ENCODE measurements around the gene CTIF. TPM values are rescaled to one million over a fixed set of nuclear protein-coding genes. Genes with fewer than 3 reads are reported as not detected.
A peak's percentile ranks its signal among the peaks of the same experiment; 100 is the strongest.

CTIF gene
- total RNA-seq, 1 donor from 2014 or later = 12.6 TPM

DNA sequence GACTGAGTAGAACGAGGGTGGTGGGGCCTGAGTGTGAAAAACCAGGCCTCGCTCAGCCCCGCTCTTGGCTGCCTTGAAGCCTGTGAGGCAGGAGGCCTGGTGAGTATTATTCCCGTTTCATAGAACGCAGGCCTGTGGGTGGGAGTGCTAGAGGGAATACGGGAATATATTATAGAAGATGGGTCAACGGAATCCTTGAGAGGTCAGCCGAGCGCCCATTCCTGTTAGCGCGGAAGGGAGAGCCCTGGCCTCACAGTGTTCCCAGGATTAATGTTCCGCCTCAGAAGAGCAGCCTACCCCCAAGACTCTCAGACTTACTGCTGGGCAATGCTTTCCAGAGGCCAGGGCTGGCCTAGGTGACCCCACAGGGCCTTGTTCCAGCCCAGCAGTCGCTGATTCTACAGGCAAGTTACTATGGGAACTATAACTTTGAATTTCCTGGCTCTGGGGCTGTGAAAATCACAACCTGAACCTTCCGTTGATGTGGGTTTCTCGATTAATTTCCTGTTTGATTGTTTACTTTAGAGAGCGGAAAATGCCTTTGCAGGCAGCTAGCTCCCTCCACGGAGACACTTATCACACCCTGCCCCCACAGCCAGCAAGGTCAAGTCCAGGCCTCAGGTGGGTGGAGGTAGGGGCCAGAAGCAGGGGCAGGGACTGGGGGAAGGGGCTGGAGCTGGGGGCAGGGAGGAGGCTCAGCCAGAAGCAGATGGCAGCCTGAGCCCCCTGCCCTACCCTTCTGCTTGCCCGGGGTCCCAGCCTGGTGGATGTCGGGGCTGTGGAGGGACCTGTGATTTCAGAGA, 303.6 kb downstream of the CTIF start:
- DNase-seq (ENCODE audit: low read depth in 2 of 2) = peak; percentile 91 to 95

DNA sequence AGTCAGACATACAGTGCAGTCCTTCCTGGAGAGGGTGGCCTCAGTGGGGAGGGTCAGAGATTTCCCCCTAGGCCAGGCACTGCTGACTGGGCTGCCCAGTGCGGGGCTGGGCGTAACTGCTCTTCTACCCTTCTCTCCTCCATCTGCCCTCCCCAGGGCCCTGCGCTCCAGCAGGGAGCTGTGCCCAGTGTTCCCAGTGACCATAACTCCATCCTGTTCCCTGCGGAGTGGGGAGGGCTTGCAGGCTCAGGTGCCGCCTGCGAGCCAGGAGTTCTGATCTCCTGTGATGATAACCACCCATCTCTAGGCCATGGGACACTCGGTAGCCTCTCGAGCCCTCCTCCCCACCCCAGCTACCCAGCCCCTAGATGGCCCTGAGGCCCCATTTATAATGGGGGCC, 304.3 kb downstream of the CTIF start:
- DNase-seq (ENCODE audit: low read depth in 2 of 2) = no peak

DNA sequence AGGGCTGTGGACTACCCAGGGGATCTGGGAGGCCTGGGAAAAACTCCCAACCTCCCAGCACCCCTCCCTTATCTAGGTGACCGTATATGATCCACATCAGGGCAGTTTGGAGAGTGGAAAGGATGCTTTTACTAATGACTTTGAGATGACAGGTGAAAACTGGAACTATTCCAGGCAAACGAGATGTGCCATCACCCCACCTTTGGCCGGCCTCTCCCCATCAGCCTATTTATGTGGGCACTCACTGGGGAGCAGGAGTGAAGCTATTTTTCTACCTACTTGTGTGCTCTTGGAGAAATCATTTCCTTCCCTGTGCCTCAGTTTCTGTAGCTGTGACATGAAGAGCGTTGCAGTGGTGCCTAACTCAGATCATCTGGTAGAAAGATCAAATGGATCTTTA, 304.8 kb downstream of the CTIF start:
- no peak for DNase-seq (ENCODE audit: low read depth in 2 of 2)

GRCh38 chr18:48844271-48844670, 305.4 kb downstream of the CTIF start:
- no peak for DNase-seq (ENCODE audit: low read depth in 2 of 2)

GRCh38 chr18:48845174-48845573, 306.3 kb downstream of the CTIF start:
- no peak for DNase-seq (ENCODE audit: low read depth in 2 of 2)

- no peak for DNase-seq (ENCODE audit: low read depth in 2 of 2)
Measured at GRCh38 chr18:48846423-48846932, 307.6 kb downstream of the CTIF start.

GRCh38 chr18:48847807-48848486, 309.1 kb downstream of the CTIF start:
- DNase-seq (ENCODE audit: low read depth in 2 of 2) = no peak

DNA sequence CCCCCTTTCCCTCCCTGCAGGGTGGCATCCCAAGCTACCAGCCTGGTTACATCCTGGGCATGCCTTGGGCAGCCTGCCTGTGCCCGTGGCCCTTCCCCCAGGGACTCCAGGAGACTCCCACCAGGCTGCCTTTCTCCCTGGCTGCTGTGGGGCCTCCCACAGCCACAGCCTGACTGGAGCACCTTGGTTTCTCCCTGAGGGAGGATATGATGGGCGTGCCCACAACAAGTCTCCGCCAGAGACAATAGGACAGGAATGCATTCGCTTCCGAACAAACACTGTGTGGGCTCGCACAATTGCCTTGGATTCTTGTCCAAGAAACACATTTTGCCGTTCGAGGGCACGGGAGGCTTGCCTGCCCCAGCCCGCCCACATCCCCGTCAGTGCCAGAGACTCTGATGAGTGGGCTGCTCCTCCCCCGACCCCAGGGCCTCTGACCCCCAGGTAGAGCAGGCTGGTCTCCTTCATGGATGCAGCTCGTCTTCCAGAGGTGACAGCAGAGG, 309.9 kb downstream of the CTIF start:
- DNase-seq (ENCODE audit: low read depth in 2 of 2) = peak in 1 of 2 donors; percentile 91

DNA sequence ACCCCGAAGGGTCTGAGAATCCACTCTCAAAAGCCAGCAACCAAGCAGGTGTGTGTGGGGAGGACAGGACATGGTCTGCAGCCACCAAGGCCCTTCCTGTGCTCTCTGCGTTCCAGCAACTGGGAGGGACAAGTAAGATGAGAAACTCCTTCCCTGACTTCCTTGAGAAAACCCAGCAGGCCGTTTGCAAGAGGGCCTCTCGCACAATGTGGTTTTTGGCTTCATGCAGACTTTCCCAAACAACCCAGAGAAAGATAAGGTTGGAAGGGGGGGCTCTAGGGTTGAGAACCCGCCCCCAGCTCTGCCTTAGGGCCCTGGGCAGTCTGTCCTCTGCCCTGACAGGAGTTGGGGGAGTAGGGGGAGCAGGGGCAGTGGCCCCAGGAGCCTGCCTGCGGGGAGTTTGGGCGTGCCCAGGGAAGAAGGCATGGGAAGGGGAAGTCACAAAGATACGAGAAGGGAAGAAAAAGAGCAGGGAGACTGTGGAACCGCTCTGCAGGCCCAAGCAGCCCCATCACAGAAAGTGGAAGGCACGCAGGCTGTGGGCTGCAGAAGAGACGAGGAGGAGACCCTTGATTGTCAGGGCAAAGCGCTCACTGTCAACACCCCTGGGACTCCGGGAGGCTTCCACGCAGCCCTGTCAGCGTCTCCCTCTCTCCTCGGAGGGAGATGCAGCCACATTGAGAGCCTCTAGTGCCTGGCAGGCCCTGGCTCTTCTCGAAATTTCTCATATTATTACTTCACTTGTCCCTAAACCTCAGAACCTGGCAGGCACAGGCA, 312.2 kb downstream of the CTIF start:
- DNase-seq (ENCODE audit: low read depth in 2 of 2) = no peak

DNA sequence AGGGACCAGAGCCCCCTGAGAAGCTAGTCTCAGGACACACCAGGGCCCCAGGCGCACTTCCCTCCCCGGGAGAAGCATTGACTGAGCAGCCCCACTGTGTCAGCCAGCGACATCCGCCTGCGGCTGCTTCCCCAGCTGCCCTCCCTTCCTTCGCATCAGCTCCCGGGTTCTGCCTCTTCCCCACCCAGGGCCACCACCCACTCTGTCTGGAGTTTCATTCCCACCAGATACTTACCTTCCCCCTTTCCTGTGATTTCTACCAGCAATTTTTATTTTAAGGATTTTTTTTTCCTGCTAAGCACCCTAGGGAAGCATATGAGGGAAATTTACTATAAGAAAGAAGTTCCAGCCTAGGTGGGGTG, 312.7 kb downstream of the CTIF start:
- no peak for DNase-seq (ENCODE audit: low read depth in 2 of 2)

DNA sequence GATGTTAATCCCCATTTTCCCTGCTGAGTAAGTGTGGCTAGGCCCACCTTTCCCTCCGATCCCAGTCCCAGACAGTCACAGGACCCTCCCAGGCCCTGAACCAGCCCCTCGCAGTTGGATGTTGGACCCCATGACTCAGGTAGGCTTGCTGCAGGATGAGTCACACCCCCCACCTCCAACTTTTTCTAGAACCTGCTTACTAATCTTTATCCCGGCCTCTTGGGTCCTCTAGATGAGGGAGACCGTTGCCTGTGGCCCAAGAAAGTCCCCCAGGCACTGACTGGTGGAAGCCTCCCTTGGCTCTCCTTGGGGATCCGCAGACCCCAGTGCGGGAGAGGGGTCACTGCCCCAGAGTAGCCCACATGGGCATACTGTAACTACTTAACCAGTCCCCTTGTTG, 313.5 kb downstream of the CTIF start:
- no peak for DNase-seq (ENCODE audit: low read depth in 2 of 2)

DNA sequence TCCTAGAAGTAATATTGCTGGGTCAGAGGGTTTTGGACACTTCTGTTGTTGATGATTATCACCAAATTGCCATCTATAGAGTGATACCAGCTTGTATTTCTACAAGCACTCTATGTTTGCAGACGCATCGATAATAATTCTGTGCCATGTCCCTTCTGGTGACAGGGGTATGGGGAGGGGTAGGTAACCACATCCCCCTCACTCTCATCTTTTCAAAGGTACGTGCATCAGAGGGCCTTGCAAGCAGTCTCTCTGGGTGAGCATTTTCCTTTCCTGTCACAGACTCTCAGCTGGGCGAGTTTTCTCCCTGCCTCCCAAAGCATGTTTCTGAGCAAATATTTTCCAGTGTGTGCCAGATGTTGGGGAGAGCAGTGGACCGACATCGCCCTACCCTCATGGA, 314.0 kb downstream of the CTIF start:
- DNase-seq (ENCODE audit: low read depth in 2 of 2) = no peak

GRCh38 chr18:48853588-48853987, 314.8 kb downstream of the CTIF start:
- no peak for DNase-seq (ENCODE audit: low read depth in 2 of 2)

GRCh38 chr18:48854780-48855179, 315.9 kb downstream of the CTIF start:
- DNase-seq (ENCODE audit: low read depth in 2 of 2) = no peak

GRCh38 chr18:48855422-48856377, 316.9 kb downstream of the CTIF start:
- DNase-seq (ENCODE audit: low read depth in 2 of 2) = no peak

- DNase-seq (ENCODE audit: low read depth in 2 of 2) = no peak
Measured at GRCh38 chr18:48857023-48857694, 318.3 kb downstream of the CTIF start.

- no peak for DNase-seq (ENCODE audit: low read depth in 2 of 2)
Measured at GRCh38 chr18:48858676-48859075, 319.8 kb downstream of the CTIF start.

- no peak for DNase-seq (ENCODE audit: low read depth in 2 of 2)
Measured at GRCh38 chr18:48859311-48860268, 320.8 kb downstream of the CTIF start.

Data from dermis microvascular lymphatic vessel endothelial cell (primary cell).